HG02763 (cell line): Measurements from ENCODE around the gene NOA1.
"Not testable (repeated sequence)": the region's sequence is repeated elsewhere in the genome, so short reads cannot be mapped to it uniquely, and the experiment has no call there.

Source experiments
- ATAC-seq: cut with Tn5 transposase; IDR thresholded peaks from one replicate; pipeline ENCODE4 v1.9.1; 2021; ENCODE audit warnings: mild to moderate bottlenecking, moderate library complexity; ENCODE audit not compliant: unreplicated experiment

NOA1 gene

DNA sequence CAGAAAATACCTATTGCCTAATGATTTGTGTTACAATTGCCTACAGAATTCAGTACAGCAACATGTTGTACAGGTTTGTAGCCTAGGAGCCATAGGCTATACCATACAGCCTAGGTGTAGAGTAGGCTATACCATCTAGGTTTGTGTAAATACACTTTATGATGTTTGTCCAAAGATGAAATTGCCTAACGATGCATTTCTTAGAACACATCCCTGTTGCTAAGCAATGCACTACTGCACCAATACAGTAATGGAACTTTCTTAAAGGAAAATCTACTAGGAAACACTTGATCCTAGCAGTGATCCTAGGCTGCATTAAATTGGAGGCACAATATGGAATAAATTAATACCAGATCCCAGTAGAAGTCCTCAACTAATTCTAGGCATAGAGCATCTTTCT, 18.3 kb downstream of the NOA1 start:
- no peak for ATAC-seq

GRCh38 chr4:56958111-56958517, 19.3 kb downstream of the NOA1 start:
- ATAC-seq = no peak

- no peak for ATAC-seq
Measured at GRCh38 chr4:56953680-56954520, 23.5 kb downstream of the NOA1 start.

GRCh38 chr4:56941403-56941802, 36.0 kb downstream of the NOA1 start:
- ATAC-seq = no peak

GRCh38 chr4:56940971-56941370, 36.4 kb downstream of the NOA1 start:
- no peak for ATAC-seq

GRCh38 chr4:56940403-56940802, 37.0 kb downstream of the NOA1 start:
- ATAC-seq = no peak

- not testable (repeated sequence) for ATAC-seq
Measured at GRCh38 chr4:56939826-56940225, 37.6 kb downstream of the NOA1 start.

- ATAC-seq = no peak
Measured at GRCh38 chr4:56937262-56937661, 40.1 kb downstream of the NOA1 start.

GRCh38 chr4:56931924-56932323, 45.5 kb downstream of the NOA1 start:
- no peak for ATAC-seq

DNA sequence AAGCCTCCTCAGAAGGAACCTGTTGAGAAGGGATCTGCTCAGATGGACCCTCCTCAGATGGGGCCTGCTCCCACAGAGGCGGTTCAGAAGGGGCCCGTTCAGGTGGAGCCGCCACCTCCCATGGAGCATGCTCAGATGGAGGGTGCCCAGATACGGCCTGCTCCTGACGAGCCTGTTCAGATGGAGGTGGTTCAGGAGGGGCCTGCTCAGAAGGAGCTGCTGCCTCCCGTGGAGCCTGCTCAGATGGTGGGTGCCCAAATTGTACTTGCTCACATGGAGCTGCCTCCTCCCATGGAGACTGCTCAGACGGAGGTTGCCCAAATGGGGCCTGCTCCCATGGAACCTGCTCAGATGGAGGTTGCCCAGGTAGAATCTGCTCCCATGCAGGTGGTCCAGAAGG, 46.8 kb downstream of the NOA1 start:
- ATAC-seq = no peak

DNA sequence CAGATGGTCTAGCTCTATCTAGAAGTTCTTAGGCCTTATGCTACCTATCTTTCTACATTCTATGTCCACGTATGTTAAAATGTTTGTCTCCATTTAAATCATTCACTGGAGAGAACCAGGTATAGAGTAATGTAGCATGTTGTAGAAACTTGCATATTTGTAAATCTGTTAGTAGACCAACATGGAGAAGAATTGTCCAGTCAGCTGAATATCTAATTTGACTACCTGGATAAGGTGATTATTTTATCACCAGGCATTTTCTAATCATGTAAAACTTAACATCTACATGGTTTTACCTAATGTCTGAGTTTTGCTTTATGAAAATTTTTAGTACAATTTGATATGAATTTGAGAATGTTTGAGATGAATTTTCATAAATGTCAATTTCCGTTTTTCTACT, 50.2 kb downstream of the NOA1 start:
- ATAC-seq = no peak

DNA sequence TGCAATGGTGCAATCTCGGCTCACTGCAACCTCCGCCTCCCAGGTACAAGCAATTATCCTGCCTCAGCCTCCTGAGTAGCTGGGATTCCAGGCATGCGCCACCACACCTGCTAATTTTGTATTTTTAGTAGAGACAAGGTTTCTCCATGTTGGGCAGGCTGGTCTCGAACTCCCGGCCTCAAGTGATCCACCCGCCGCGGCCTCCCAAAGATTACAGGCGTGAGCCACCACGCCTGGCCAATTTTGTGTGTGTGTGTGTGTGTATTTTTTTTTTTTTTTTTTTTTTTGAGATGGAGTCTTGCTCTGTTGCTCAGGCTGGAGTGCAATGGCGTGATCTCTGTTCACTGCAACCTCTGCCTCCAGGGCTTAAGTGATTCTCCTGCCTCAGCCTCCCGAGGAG, 62.4 kb downstream of the NOA1 start:
- ATAC-seq = not testable (repeated sequence)

GRCh38 chr4:56914336-56914735, 63.1 kb downstream of the NOA1 start:
- ATAC-seq = no peak
